C1 segment of cervical spinal cord (tissue), 14 donors: ENCODE data around the gene AUP1.

Experiments
- DNase-seq, 14 donors: peaks; one replicate each; lab custom pipeline; 2025; lab: John Stamatoyannopoulos, UW

The AUP1 gene

GRCh38 chr2:74514368-74515270 lies 14.9 kb downstream of the AUP1 start, which contains the start of gene TLX2:
Gene TLX2 (plus strand): TSS chr2:74514450. CDS start chr2:74514807, 357 bp downstream.
- no peak for DNase-seq

GRCh38 chr2:74513605-74514367 lies 15.7 kb downstream of the AUP1 start:
- no peak for DNase-seq

- no peak for DNase-seq
These were observed 16.5 kb downstream of the AUP1 start for GRCh38 chr2:74512744-74513604.

GRCh38 chr2:74511104-74511989 lies 18.2 kb downstream of the AUP1 start:
- no peak for DNase-seq

- DNase-seq = no peak
These were observed 19.2 kb downstream of the AUP1 start for GRCh38 chr2:74510272-74510671.

- DNase-seq = peak in 2 of 14 donors; percentile 44 to 55
These were observed 21.5 kb downstream of the AUP1 start for GRCh38 chr2:74507926-74508520.

GRCh38 chr2:74507145-74507925 lies 22.2 kb downstream of the AUP1 start, which contains the start of gene PCGF1:
Gene PCGF1 (minus strand): TSS chr2:74507695. CDS start chr2:74507668, 27 bp downstream.
- peak; percentile 62 to 99 (median 94) for DNase-seq

GRCh38 chr2:74505448-74506246 lies 23.9 kb downstream of the AUP1 start:
- no peak for DNase-seq

GRCh38 chr2:74504591-74504990 lies 24.9 kb downstream of the AUP1 start:
- no peak for DNase-seq

- no peak for DNase-seq
These were observed 25.7 kb downstream of the AUP1 start for GRCh38 chr2:74503506-74504475.

- DNase-seq = peak in 1 of 14 donors; percentile 5
These were observed 26.6 kb downstream of the AUP1 start for GRCh38 chr2:74502720-74503505.

- DNase-seq = no peak
These were observed 27.3 kb downstream of the AUP1 start for GRCh38 chr2:74502147-74502719.

- no peak for DNase-seq
These were observed 28.0 kb downstream of the AUP1 start for GRCh38 chr2:74501335-74502071.

GRCh38 chr2:74500578-74500946 lies 28.9 kb downstream of the AUP1 start:
- DNase-seq = no peak

- DNase-seq = no peak
These were observed 29.4 kb downstream of the AUP1 start for GRCh38 chr2:74499940-74500577.
